HG02884 (cell line): ENCODE data around the gene PODXL2.

ENCODE experiments used
- ATAC-seq: cut with Tn5 transposase; IDR thresholded peaks from one replicate; pipeline ENCODE4 v1.9.1; 2021; ENCODE audit warnings: mild to moderate bottlenecking, moderate library complexity; ENCODE audit not compliant: unreplicated experiment

PODXL2 gene, protein sequence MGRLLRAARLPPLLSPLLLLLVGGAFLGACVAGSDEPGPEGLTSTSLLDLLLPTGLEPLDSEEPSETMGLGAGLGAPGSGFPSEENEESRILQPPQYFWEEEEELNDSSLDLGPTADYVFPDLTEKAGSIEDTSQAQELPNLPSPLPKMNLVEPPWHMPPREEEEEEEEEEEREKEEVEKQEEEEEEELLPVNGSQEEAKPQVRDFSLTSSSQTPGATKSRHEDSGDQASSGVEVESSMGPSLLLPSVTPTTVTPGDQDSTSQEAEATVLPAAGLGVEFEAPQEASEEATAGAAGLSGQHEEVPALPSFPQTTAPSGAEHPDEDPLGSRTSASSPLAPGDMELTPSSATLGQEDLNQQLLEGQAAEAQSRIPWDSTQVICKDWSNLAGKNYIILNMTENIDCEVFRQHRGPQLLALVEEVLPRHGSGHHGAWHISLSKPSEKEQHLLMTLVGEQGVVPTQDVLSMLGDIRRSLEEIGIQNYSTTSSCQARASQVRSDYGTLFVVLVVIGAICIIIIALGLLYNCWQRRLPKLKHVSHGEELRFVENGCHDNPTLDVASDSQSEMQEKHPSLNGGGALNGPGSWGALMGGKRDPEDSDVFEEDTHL

DNA sequence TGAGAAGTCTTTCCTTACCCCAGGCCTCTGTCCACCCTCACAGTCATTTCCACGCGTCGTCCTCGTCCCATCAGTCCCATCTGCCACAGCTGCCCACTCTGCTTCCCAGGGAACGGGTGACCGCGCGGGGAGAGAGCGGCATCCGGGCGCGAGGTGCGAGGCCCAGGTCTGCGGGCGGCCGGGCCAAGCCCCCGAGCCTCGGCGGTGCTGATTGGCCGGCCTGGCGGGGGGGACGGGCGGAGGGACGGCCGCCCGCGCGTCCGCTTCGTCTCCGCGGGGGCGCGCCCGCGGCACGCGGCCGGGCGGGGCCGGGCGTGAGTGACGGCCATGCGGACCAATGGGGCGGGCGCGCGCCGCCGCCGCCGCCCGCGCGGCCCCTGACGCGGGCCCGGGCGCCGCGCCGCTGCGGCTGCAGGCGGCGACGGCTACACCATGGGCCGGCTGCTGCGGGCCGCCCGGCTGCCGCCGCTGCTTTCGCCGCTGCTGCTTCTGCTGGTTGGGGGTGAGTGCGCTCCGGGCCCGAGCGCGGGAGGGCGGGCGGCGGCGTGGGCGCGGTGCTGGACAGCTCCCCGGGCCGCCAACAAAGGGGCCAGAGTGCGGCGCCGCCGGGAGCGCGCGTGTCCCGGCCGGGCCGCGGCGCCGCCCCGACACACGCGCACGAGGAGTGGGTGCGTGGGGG, at the start of gene PODXL2:
Gene PODXL2, plus strand, starts transcription at position 398 of the 679 bp plus-strand sequence. Its CDS starts 35 bp downstream, at position 433.
- peak; percentile 59 for ATAC-seq

DNA sequence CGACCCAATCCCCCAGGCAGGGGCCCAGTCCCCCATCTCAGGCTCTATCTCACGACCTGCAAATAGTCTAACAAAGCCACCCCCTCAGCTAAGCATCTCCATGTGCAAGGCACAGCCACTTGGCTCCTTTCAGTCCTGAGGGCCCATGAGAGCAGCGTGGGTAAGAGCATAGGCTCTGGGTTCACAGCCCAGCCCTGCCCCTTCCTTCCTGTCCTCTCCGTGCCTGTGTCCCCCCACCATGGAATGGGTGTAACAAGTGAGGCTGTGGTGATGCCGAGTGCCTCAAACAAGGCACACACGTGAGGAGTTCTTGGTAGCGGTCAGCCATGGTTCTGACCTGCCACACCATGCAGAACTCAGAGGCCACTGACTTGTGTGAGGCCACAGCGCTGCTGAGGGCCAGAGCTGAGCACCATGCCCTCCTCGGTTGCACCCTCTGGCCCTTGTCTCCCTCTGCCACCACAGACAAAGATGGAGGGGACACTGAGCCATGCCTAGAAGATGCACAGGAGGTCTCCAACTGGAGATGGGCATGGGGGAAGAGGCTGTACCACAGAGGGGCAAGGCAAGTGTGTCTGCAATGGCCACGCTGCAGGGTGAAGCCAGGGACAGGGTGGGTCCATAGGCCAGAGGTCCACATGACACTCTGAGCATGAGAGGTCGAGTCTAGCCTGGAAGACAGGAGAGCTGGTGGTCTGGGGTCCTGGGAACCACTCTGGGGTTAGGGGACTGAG, 48.5 kb upstream of the PODXL2 start:
- ATAC-seq = no peak

DNA sequence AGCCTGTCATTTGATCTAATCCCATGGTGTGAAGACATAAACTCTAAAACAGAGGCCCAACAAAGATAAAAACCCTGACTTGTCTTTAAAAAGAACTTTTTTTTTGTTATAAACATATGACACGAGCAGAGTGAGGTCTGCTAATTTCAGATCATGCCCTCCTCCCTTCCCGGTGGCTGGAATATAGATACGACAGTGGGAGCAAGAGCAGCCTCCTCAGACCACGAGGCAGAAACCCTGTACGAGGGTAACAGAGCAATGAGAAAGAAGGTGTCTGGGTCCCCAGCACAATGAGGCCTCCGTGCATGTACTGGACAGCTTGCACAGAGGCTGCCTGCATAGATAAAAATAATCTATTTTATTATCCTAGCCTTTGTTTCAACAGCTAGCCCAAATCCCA, 44.3 kb upstream of the PODXL2 start:
- no peak for ATAC-seq

DNA sequence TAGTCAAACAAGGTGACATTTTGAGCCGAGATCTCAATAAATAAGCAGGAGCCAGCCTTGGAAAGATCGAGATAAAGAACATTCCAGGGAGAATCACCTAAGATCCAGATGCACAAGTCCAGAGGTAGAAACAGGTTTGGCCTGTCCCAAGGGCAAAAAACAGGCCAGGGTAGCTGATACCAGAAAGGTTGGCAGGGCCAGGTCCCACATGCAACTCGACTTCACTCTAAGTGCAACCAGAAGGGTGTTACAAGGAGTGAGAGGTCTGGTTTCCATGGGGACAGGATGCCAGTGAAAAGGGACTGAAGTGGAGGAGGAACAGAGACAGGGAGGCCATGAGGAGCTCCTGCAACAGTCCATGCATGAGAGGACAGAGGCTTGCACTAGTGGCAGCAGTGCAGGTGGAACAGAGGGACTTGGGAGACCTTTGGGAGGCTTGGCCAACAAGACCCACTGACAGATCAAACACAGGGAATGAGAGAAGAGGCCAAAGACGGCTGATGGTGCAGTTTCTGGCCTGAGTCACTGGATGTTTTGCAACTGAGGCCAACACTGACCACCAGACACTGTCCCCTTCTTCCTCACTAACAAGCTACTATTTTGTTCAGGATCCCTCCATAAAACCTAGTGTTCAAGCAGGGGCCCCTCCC, 43.7 kb upstream of the PODXL2 start:
- no peak for ATAC-seq

DNA sequence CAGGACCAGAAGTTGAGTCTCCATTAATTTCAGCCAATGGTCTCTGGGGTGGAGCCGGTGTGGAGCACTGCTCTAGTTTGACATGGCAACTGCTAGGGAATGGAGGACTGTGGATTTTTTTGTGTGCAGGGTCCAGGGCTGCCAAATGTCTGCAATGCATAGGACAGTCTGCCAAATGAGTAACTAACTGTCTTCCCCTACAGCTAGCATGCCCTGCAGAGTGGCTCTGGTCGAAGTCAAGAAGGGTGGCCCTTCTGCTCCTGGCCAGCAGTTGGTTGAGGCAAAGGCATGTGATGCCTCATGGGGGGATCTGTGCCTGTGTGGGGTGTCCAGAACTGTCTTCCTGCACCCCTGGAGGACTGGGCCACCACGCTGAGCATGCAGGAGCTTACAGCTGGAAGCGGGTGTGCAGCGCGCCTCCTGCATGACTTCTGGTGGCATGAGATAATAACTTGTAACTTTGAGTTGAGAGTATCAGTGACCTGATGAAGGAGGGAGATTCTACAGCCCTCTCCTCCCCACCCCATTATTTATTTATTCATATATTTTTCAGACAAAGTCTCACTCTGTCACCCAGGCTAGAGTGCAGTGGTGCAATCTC, 43.1 kb upstream of the PODXL2 start:
- no peak for ATAC-seq

DNA sequence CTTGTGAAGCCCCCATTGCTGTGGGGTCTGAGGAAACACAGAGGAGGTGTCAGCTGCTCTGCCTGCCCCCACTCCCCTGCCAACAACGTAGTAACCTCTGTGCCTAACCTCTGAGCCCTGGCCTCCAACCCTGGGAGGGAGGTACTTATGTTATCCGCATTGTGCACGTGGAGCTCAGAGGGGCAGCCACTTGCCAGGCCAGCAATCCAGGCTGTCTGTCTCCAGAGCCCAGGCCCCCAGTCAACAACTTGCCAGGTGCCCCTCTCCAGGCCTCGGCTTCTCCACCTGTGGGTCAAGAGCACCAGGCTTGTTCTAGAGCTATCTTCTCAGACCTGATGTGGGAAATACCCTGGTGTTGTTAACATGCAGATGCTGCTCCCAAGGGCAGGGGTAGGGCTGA, 41.1 kb upstream of the PODXL2 start:
- no peak for ATAC-seq

DNA sequence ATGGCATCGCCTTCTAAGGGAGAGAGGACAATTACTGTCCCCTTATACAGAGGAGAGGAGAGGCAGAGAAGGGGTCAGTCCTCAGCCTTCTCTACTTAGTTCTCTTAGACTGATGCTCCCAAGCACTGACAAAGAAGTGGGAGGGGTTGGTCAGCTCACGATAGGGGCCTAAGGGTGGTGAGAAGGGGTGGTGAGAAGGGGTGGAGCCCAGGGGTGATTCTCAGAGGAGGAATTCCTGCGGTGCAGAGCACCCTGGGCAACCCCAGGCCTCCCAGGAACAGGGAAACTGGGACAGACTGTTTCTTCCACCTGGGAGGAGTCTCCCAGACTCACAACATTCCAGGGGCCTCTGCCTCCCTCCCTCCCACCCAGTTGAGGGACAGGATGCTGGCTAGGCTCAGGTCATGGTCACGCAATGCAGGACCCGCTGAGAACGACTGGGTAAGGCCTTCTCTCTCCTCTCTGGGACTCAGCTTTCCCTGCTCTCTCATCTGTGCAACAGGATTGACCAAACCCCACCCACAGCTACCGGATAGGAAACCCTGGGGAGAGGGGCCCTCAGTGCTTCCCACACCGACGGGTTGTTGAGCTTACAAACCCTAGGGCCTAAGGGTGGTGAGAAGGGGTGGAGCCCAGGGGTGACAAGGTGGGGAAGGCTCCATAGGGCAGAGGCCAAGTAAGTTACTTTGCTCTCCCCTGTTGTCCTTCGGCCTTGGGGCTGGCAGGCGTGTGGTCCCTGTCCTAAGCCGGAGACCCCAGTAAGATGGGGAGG, 40.0 kb upstream of the PODXL2 start:
- no peak for ATAC-seq

DNA sequence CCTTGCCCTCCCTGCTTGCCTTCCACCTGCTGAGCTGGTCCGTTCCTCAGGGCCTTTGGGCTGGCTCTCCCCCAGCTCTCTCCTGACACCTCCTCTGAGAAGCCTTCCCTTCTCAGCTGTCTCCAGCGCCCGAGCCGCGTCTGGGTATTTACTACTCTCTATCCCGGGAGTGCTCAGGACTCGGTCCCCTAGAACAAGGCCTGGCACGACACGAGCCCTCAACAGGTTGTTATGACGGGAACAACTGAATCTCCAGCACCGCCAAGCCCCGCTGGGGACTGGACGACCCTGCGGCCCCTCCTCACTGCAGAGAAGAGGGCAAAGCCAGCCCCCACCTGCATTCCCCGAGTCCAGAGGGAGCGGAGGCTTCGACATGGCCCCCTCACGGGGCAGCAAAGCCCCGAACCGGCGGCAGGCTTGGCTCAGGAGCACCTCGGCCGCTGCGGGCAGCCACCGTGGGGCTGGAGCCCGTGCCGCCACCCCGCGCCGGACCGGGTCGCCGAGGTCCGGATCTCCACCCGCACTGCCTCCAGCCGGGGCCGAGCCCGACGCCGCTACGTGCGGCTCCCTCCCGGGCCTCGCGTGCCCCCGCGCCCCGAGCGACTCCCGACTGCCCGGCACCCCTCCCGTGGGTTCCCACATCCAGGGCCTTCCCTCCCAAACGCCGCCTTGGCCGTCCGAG, 39.2 kb upstream of the PODXL2 start:
- no peak for ATAC-seq

DNA sequence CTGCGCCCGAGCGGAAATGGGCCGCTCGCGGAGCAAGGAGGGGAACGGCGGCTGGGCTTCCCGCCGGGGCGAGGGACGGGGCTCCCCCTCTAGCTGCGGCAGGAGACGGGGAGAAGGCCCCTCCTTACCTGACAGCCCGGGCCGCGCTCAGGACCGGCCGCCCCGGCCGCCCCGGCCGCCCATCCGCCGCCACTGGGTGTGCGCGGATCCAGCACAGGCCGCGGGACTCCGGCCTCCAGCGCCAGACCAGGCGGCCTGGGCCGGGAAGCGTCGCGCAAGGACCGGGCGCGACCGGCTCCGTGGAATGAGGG, 38.7 kb upstream of the PODXL2 start:
- peak; percentile 16 for ATAC-seq

DNA sequence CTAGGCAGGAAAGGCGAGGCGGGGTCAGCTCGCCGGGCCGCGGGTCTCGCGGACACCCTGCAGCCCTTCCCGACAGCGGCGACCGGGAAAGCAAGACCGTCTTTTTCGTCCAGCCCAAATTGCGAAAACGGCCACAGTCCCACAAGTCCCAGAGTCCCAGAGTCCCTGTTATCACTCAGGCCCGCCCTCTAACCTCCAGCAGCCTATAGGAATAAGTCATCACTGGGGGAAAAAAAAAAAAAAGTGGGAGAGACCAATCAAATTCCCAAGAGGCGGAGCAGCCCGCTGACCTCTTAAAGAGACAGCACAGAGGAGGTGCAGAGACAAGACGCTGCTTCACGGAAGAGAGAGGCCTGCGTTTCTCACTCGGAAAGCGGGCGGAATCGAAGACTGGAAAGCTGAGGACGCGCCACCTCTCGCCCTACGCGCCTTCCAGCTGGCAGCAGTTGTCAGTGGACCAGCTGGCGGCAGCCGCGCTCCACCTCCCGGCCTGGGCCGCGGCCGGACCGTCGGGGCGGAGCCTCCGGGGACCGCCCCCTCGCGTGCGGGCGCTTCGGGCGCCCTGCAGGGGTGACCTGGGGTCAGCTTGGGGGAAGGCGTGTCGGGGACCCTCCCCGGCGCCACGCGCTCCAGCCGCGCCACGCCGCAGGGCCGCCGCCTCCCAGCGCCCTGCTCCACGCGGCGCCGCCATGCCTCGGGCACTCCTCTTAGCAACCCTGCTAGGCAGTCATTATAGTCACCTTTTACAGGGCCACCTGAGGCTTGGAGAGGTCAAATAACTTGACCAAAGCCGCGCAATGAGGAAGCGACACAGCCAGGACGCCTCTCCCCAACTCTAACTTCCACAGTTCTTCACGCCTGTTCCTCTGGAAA, 38.2 kb upstream of the PODXL2 start, which contains the start of gene TPRA1:
Gene TPRA1, minus strand, starts transcription at position 141 of the 873 bp plus-strand sequence. CDS start 10,587 bp downstream, outside the sequence.
- ATAC-seq = peak; percentile 79

DNA sequence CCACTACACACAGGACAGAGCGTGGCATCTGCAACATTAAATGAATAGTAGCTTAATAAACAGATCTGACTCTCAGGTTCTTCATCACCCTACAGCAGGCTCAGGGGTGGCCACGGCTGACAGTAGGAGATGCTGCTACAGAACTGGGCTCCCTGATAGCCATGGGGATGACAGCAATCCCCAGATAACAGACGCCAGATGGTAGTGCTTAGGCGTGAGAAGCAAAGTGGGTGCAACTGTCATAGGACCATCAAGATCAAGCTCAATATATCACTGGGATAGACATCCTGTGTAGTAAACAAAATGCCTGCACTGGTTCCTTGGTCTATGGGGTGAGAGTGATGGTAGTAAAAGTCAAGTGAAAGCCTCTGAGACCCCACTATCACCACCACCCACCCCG, 35.8 kb upstream of the PODXL2 start:
- no peak for ATAC-seq

DNA sequence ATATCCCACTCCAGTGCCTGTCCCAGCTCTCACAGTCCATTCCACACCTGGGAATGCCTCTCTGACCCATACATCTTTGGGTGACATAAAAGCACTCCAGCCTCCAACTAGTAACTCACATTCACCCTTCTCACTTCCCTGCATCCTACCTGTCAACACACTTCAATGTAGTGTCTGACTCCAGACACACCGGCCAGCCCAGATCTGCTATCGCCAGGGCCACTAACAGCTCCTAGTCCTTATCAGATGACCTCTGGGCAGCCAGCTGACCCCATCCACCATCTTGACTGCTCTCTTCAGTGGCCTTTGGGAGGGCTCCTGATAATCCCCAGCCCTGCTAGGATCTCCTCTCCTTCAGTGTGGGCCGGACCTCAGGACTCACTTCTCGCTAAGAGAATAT, 33.7 kb upstream of the PODXL2 start:
- ATAC-seq = no peak

DNA sequence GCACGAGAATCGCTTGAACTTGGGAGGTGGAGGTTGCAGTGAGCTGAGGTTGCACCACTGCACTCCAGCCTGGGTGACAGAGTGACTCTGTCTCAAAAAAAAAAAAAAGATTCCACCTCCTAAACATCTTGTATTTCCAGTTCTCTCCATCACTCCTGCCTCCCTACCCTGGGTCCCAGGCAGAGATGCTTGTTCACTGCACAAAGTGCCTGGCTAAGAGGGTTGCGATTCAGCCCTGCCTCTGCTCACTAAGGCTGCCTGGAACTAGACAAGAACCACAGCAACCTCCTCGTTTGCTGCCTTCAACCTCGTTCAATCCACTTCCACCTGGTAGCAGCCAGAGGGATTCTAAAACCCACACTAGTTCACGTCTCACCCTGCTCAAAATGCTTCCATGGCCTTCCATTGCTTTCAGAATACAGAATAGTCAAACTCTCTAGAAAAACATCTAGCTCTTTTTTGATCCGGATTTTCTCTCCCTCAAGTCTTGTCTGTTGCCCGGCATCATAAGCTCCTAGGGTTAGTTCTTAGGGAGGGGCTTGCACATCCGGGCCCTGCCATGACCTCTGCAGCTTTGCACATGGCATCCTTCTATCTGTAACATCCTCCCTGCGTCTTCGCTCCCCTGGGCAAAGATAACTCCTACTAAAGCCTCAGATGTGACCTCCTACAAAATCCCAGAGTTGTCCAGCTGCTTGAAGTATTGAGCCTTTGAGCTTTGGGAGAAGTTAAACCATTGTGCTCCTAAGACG, 31.8 kb upstream of the PODXL2 start:
- no peak for ATAC-seq

DNA sequence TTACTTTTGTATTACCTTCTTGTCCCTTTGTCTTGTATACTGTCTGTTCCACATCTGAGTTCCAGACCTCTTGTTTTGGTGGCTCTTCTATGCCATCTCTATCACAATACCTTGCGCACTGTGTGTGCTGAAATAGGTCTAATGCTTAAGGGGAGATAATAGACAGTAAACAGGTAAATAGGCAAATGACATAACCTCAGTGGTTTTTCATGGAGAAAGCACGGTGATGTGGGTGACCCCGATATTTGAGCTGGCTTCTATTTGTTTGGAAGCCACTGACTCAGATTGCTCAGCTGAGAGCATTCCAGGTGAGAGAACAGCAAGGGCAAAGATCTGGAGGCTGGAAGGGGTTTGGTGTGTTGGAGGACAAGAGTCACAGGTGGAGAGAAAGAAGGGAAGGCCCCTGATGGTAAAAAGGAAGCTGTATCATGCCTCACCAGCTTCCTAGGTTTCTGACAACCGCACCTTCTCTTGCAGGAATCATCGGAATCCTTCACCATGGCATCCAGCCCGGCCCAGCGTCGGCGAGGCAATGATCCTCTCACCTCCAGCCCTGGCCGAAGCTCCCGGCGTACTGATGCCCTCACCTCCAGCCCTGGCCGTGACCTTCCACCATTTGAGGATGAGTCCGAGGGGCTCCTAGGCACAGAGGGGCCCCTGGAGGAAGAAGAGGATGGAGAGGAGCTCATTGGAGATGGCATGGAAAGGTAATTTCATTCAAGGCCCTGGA, 30.0 kb upstream of the PODXL2 start:
- no peak for ATAC-seq

DNA sequence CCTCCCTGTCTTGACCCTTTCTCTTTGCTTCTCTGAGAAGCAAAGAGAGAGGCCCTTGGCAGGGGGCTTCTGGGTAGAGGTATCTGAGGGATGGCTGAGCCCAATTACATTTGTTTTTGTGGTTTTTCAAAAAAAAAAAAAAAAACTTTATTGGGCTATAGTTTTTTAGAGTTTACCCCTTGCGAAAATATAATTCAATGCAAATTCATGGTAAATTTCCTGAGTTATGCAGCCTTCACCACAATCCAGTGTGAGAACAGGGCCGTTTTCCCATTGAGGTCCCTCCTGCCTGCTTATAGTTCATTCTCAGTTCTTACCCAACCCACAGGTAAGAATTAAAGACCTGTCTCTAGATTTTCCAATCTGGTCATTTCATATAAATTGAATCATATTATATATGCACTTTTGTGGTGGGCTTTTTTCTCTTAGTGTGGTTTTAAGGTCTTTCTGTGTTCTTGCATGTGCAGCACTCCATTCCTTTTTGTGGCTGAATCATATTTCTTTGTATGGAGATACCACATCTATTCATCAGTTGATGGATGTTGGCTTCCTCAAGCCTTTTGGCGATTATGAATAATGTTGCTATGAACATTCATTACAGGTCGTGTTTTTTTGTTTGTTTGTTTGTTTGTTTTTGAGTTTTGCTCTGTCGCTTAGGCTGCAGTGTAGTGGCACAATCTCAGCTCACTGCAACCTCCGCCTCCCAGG, 28.1 kb upstream of the PODXL2 start:
- ATAC-seq = no peak

DNA sequence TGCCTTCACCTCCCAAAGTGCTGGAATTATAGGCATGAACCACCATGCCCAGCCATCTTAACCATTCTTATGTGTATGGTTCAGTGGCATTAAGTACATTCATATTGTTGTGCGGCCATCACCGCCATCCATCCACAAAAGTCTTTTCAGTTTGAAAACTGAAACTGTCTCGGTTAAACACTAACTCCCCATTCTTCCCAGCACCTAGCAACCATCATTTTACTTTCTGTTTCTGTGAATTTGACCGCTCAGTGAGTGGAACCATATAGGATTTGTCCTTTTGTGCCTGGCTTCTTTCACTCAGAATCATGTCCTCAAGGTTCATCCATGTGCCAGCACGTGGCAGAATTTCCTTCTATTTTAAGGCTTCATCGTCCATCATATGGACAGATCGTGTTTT, 24.9 kb upstream of the PODXL2 start:
- ATAC-seq = no peak
